GM23338 (cell line): ENCODE measurements around the gene ITIH4. TPM values are rescaled to one million over a fixed set of nuclear protein-coding genes. Genes with fewer than 3 reads are reported as not detected.

Experiments used
- ATAC-seq: fragments of 200-7000 bp; cut with Tn5 transposase; 3 replicates; pipeline ENCODE4 v1.9.1; 2020
- DNase-seq: peaks from one replicate; pipeline ENCODE4 v3.0.0-alpha.2; 2015; ENCODE audit warnings: low spot score
- H2AFZ ChIP-seq: fragments of 200-600 bp; sonication (generic); 2 replicates; pipeline ENCODE4 v1.8.0; 2016; ENCODE audit warnings: antibody characterized with exemption, mild to moderate bottlenecking, moderate library complexity
- H3F3A ChIP-seq: fragments of 200-600 bp; sonication (generic); replicated peaks from 2 replicates; pipeline ENCODE4 v1.8.0; 2017; ENCODE audit warnings: antibody characterized with exemption, mixed run types, low read depth
- H3K27ac ChIP-seq: fragments of 200-600 bp; sonication (generic); 2 replicates; pipeline ENCODE4 v1.6.1; 2016; ENCODE audit warnings: low read depth
- H3K27me3 ChIP-seq: fragments of 200-600 bp; sonication (generic); 2 replicates; pipeline ENCODE4 v1.8.0; 2016; ENCODE audit warnings: mild to moderate bottlenecking, mixed run types, moderate library complexity; ENCODE audit not compliant: insufficient read depth
- H3K36me3 ChIP-seq: fragments of 200-600 bp; sonication (generic); 2 replicates; pipeline ENCODE4 v1.8.0; 2016; ENCODE audit warnings: mild to moderate bottlenecking; ENCODE audit not compliant: insufficient read depth
- H3K4me1 ChIP-seq: fragments of 200-600 bp; sonication (generic); 2 replicates; pipeline ENCODE4 v1.8.0; 2016; ENCODE audit warnings: mild to moderate bottlenecking, moderate library complexity; ENCODE audit not compliant: insufficient read depth
- H3K4me2 ChIP-seq: fragments of 200-600 bp; sonication (generic); 2 replicates; pipeline ENCODE4 v1.7.1; 2017; ENCODE audit warnings: mixed run types
- H3K4me3 ChIP-seq: fragments of 200-600 bp; sonication (generic); 2 replicates; pipeline ENCODE4 v1.6.1; 2016; ENCODE audit warnings: mixed run types
- H3K79me2 ChIP-seq: fragments of 200-600 bp; sonication (generic); replicated peaks from 2 replicates; pipeline ENCODE4 v1.8.0; 2017; ENCODE audit warnings: mild to moderate bottlenecking; ENCODE audit not compliant: insufficient read depth
- H3K9me2 ChIP-seq: fragments of 200-600 bp; sonication (generic); 2 replicates; pipeline ENCODE4 v1.8.0; 2017; ENCODE audit not compliant: insufficient read depth
- H4K20me1 ChIP-seq: fragments of 200-600 bp; sonication (generic); replicated peaks from 2 replicates; pipeline ENCODE4 v1.8.0; 2017; ENCODE audit warnings: mild to moderate bottlenecking; ENCODE audit not compliant: insufficient read depth
- H3K27ac Mint-ChIP-seq: 2 replicates; pipeline ENCODE4 v1.8.0; 2020; ENCODE audit warnings: inconsistent platforms, mild to moderate bottlenecking, moderate library complexity, mixed read lengths
- H3K27me3 Mint-ChIP-seq: 3 replicates; pipeline ENCODE4 v1.8.0; 2022; ENCODE audit warnings: low read depth, mild to moderate bottlenecking, moderate library complexity, mixed read lengths, inconsistent platforms; ENCODE audit not compliant: insufficient read depth, poor library complexity
- H3K36me3 Mint-ChIP-seq: 3 replicates; pipeline ENCODE4 v1.8.0; 2021; ENCODE audit warnings: low read depth, mild to moderate bottlenecking, inconsistent platforms, moderate library complexity, mixed read lengths
- H3K4me1 Mint-ChIP-seq: 3 replicates; pipeline ENCODE4 v1.8.0; 2020; ENCODE audit warnings: mild to moderate bottlenecking, inconsistent platforms, mixed read lengths
- H3K4me3 Mint-ChIP-seq: 3 replicates; pipeline ENCODE4 v1.8.0; 2021; ENCODE audit warnings: moderate library complexity, mild to moderate bottlenecking, inconsistent platforms, mixed read lengths
- H3K9me3 Mint-ChIP-seq: 3 replicates; pipeline ENCODE4 v1.8.0; 2020; ENCODE audit warnings: moderate library complexity, mild to moderate bottlenecking, inconsistent platforms, mixed read lengths
- CREB1 ChIP-seq: fragments of 250-450 bp; sonication (Bioruptor Pico); IDR thresholded peaks from 2 replicates; pipeline ENCODE4 v1.5.0; 2020; ENCODE audit warnings: low read depth, mild to moderate bottlenecking, moderate library complexity
- EZH2 ChIP-seq: fragments of 200-600 bp; sonication (generic); IDR thresholded peaks from one replicate; pipeline ENCODE4 v1.8.0; 2017; ENCODE audit warnings: antibody characterized with exemption, mild to moderate bottlenecking, low read depth; ENCODE audit not compliant: unreplicated experiment
- EZH2phosphoT487 ChIP-seq: fragments of 200-600 bp; sonication (generic); IDR thresholded peaks from one replicate; pipeline ENCODE4 v1.8.1; 2018; ENCODE audit warnings: antibody characterized with exemption; ENCODE audit not compliant: unreplicated experiment
- JUNB ChIP-seq: IDR thresholded peaks from one replicate; pipeline ENCODE4 v1.6.1; 2016; ENCODE audit warnings: antibody characterized with exemption; ENCODE audit not compliant: unreplicated experiment
- NANOG ChIP-seq: IDR thresholded peaks from 2 replicates; pipeline ENCODE4 v1.6.1; 2016; ENCODE audit warnings: antibody characterized with exemption, borderline replicate concordance
- POLR2AphosphoS5 ChIP-seq: IDR thresholded peaks from 2 replicates; pipeline ENCODE4 v1.6.1; 2016; ENCODE audit warnings: antibody characterized with exemption, low read depth
- STAT1 ChIP-seq: IDR thresholded peaks from one replicate; pipeline ENCODE4 v1.6.1; 2016; ENCODE audit warnings: antibody characterized with exemption; ENCODE audit not compliant: unreplicated experiment
- ZNF114 ChIP-seq: fragments of 250-450 bp; sonication (Bioruptor Pico); IDR thresholded peaks from 2 replicates; pipeline ENCODE4 v1.5.0; 2020; ENCODE audit warnings: mild to moderate bottlenecking, moderate library complexity
- ZNF331 ChIP-seq: fragments of 250-450 bp; sonication (Bioruptor Pico); IDR thresholded peaks from 2 replicates; pipeline ENCODE4 v1.5.0; 2020; ENCODE audit warnings: low read depth, mild to moderate bottlenecking, moderate library complexity
- polyA plus RNA-seq: library from polyadenylated mRNA; unstranded; fragments of >200 nt; fragmentation: Nextera tagmentation; extraction: Ambion mirVana; gene quantifications from 2 replicates; pipeline ENCODE4 v1.2.1, GENCODE V29; 2016
- total RNA-seq: library from RNA; depleted of rRNA; stranded (reverse); fragments of >200 nt; shearing (Covaris generic); gene quantifications from 2 replicates; pipeline ENCODE4 v1.2.3, GENCODE V29; 2014
- TF ChIP-seq, protein P1 (sequence below): fragments of 250-450 bp; sonication (Bioruptor Pico); IDR thresholded peaks from 2 replicates; pipeline ENCODE4 v1.5.0; 2020; ENCODE audit warnings: mild to moderate bottlenecking, moderate library complexity
- TF ChIP-seq, protein P2 (sequence below), 2 experiments: fragments of 200-600 bp in 1 of 2; sonication (generic) in 1 of 2; conservative IDR thresholded peaks; 2 replicates each; pipeline versions ENCODE4 v1.5.1 to v1.6.1; 2016 to 2017; ENCODE audit warnings: antibody characterized with exemption in 2 of 2, low read depth in 2 of 2, mild to moderate bottlenecking in 2 of 2, moderate library complexity in 1 of 2
- TF ChIP-seq, protein P3 (sequence below): IDR thresholded peaks from 2 replicates; pipeline ENCODE4 v1.6.1; 2016; ENCODE audit warnings: antibody characterized with exemption
- TF ChIP-seq, protein P4 (sequence below): IDR thresholded peaks from one replicate; pipeline ENCODE4 v1.6.1; 2018; ENCODE audit warnings: antibody characterized with exemption; ENCODE audit not compliant: unreplicated experiment

The ITIH4 gene
- total and polyA plus RNA-seq, 2 experiments from 2014 or later, result 0.82 to 1.4 TPM

DNA sequence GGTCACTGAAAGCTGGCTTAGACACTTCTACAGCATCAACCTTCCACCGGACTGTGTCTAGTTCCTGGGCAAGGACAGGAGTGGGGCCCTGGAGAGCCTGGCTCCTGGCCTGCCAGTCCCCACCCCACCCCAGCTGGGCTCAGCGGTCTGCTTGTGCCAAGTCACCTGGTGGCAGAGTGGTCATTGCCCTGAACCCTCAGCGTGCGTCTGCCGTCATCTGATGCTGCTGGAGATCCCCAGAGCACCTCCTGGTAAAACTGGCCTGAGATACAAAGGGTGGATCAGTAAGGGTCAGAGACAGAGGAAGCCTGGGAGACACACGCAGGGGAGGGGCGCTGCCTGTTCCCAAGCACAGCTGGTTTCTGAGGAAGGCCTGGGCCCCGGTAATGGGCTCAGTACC is 16.7 kb downstream of the ITIH4 start:
- Mint-ChIP-seq H3K27me3 (peaks cover 13% of the 10 kb centered on the region), H3K4me1 (peaks cover 3% of the 10 kb centered on the region; the same call in 1 of the 3 replicates), H3K4me3 (no peak overlapping the region), H3K9me3 (no peaks in the 10 kb centered on the region), H3K27ac (no peak overlapping the region), H3K36me3 (no peaks in the 10 kb centered on the region)
- no peak overlapping the region for H3K4me3 ChIP-seq
- H3K4me2 ChIP-seq, result no peak overlapping the region
- H3K27ac ChIP-seq, result no peak overlapping the region
- no peaks in the 10 kb centered on the region for H3F3A ChIP-seq
- H3K4me1 ChIP-seq, result no peaks in the 10 kb centered on the region
- no peaks in the 10 kb centered on the region for H3K36me3 ChIP-seq
- H3K79me2 ChIP-seq, result no peaks in the 10 kb centered on the region
- no peak for ATAC-seq
- H4K20me1 ChIP-seq, result no peaks in the 10 kb centered on the region
- no peak overlapping the region for H2AFZ ChIP-seq
- TF ChIP-seq CREB1, result no peak
- TF ChIP-seq JUNB, result no peak
- no peak for TF ChIP-seq ZNF331 (CRISPR knock-in tag)
- TF ChIP-seq, protein P1, sequence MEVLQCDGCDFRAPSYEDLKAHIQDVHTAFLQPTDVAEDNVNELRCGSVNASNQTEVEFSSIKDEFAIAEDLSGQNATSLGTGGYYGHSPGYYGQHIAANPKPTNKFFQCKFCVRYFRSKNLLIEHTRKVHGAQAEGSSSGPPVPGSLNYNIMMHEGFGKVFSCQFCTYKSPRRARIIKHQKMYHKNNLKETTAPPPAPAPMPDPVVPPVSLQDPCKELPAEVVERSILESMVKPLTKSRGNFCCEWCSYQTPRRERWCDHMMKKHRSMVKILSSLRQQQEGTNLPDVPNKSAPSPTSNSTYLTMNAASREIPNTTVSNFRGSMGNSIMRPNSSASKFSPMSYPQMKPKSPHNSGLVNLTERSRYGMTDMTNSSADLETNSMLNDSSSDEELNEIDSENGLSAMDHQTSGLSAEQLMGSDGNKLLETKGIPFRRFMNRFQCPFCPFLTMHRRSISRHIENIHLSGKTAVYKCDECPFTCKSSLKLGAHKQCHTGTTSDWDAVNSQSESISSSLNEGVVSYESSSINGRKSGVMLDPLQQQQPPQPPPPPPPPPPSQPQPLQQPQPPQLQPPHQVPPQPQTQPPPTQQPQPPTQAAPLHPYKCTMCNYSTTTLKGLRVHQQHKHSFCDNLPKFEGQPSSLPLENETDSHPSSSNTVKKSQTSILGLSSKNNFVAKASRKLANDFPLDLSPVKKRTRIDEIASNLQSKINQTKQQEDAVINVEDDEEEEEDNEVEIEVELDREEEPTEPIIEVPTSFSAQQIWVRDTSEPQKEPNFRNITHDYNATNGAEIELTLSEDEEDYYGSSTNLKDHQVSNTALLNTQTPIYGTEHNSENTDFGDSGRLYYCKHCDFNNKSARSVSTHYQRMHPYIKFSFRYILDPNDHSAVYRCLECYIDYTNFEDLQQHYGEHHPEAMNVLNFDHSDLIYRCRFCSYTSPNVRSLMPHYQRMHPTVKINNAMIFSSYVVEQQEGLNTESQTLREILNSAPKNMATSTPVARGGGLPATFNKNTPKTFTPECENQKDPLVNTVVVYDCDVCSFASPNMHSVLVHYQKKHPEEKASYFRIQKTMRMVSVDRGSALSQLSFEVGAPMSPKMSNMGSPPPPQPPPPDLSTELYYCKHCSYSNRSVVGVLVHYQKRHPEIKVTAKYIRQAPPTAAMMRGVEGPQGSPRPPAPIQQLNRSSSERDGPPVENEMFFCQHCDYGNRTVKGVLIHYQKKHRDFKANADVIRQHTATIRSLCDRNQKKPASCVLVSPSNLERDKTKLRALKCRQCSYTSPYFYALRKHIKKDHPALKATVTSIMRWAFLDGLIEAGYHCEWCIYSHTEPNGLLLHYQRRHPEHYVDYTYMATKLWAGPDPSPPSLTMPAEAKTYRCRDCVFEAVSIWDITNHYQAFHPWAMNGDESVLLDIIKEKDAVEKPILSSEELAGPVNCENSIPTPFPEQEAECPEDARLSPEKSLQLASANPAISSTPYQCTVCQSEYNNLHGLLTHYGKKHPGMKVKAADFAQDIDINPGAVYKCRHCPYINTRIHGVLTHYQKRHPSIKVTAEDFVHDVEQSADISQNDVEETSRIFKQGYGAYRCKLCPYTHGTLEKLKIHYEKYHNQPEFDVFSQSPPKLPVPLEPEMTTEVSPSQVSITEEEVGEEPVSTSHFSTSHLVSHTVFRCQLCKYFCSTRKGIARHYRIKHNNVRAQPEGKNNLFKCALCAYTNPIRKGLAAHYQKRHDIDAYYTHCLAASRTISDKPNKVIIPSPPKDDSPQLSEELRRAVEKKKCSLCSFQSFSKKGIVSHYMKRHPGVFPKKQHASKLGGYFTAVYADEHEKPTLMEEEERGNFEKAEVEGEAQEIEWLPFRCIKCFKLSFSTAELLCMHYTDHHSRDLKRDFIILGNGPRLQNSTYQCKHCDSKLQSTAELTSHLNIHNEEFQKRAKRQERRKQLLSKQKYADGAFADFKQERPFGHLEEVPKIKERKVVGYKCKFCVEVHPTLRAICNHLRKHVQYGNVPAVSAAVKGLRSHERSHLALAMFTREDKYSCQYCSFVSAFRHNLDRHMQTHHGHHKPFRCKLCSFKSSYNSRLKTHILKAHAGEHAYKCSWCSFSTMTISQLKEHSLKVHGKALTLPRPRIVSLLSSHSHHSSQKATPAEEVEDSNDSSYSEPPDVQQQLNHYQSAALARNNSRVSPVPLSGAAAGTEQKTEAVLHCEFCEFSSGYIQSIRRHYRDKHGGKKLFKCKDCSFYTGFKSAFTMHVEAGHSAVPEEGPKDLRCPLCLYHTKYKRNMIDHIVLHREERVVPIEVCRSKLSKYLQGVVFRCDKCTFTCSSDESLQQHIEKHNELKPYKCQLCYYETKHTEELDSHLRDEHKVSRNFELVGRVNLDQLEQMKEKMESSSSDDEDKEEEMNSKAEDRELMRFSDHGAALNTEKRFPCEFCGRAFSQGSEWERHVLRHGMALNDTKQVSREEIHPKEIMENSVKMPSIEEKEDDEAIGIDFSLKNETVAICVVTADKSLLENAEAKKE, result no peak
- TF ChIP-seq, protein P2, sequence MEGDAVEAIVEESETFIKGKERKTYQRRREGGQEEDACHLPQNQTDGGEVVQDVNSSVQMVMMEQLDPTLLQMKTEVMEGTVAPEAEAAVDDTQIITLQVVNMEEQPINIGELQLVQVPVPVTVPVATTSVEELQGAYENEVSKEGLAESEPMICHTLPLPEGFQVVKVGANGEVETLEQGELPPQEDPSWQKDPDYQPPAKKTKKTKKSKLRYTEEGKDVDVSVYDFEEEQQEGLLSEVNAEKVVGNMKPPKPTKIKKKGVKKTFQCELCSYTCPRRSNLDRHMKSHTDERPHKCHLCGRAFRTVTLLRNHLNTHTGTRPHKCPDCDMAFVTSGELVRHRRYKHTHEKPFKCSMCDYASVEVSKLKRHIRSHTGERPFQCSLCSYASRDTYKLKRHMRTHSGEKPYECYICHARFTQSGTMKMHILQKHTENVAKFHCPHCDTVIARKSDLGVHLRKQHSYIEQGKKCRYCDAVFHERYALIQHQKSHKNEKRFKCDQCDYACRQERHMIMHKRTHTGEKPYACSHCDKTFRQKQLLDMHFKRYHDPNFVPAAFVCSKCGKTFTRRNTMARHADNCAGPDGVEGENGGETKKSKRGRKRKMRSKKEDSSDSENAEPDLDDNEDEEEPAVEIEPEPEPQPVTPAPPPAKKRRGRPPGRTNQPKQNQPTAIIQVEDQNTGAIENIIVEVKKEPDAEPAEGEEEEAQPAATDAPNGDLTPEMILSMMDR (conservative IDR thresholded peaks at IDR 0.05; ENCODE audit: low read depth in 2 of 2), result no peak
- TF ChIP-seq, protein P3, sequence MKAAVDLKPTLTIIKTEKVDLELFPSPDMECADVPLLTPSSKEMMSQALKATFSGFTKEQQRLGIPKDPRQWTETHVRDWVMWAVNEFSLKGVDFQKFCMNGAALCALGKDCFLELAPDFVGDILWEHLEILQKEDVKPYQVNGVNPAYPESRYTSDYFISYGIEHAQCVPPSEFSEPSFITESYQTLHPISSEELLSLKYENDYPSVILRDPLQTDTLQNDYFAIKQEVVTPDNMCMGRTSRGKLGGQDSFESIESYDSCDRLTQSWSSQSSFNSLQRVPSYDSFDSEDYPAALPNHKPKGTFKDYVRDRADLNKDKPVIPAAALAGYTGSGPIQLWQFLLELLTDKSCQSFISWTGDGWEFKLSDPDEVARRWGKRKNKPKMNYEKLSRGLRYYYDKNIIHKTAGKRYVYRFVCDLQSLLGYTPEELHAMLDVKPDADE, result no peak
- no peak for TF ChIP-seq EZH2phosphoT487
- TF ChIP-seq NANOG, result no peak
- TF ChIP-seq EZH2, result no peak
- TF ChIP-seq STAT1, result no peak
- TF ChIP-seq, protein P4, sequence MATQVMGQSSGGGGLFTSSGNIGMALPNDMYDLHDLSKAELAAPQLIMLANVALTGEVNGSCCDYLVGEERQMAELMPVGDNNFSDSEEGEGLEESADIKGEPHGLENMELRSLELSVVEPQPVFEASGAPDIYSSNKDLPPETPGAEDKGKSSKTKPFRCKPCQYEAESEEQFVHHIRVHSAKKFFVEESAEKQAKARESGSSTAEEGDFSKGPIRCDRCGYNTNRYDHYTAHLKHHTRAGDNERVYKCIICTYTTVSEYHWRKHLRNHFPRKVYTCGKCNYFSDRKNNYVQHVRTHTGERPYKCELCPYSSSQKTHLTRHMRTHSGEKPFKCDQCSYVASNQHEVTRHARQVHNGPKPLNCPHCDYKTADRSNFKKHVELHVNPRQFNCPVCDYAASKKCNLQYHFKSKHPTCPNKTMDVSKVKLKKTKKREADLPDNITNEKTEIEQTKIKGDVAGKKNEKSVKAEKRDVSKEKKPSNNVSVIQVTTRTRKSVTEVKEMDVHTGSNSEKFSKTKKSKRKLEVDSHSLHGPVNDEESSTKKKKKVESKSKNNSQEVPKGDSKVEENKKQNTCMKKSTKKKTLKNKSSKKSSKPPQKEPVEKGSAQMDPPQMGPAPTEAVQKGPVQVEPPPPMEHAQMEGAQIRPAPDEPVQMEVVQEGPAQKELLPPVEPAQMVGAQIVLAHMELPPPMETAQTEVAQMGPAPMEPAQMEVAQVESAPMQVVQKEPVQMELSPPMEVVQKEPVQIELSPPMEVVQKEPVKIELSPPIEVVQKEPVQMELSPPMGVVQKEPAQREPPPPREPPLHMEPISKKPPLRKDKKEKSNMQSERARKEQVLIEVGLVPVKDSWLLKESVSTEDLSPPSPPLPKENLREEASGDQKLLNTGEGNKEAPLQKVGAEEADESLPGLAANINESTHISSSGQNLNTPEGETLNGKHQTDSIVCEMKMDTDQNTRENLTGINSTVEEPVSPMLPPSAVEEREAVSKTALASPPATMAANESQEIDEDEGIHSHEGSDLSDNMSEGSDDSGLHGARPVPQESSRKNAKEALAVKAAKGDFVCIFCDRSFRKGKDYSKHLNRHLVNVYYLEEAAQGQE, result no peak
- no peak for TF ChIP-seq POLR2AphosphoS5
- no peak for TF ChIP-seq ZNF114 (CRISPR knock-in tag)
- DNase-seq, result no peak
- H3K9me2 ChIP-seq, result 0 out of 2 replicates have a peak, but pooled peaks cover 4% of the 10 kb centered on the region
- H3K27me3 ChIP-seq, result no peaks in the 10 kb centered on the region
